LoVo (cell line): ENCODE results near the gene PRKCE.

Experiments
- DNase-seq: peaks from one replicate; pipeline ENCODE4 v3.0.0-alpha.2; 2016; ENCODE audit warnings: low spot score

PRKCE gene

GRCh38 chr2:46014911-46015654 lies 363.6 kb downstream of the PRKCE start:
- DNase-seq = no peak

DNA sequence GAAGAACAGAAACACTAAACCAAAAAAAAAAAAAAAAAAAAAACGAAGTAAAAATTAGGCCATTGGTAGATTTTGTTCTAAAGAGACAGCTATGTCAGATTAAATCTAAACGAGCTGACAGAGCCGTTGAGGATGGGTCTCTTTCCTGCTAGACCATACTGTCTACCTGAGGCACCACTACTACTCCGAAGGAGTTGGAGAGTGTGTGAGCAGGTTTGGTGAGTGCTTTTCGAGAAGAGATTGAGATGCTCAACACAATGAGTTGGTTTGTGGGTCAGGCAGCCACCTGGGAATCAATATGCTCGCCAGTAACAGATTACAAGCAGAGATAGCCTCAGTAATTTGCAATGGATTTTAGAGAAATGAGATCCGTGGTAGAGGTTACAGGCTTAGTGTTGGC lies 364.2 kb downstream of the PRKCE start:
- no peak for DNase-seq

- DNase-seq = no peak
Measured at GRCh38 chr2:46016091-46016490, 364.6 kb downstream of the PRKCE start.

DNA sequence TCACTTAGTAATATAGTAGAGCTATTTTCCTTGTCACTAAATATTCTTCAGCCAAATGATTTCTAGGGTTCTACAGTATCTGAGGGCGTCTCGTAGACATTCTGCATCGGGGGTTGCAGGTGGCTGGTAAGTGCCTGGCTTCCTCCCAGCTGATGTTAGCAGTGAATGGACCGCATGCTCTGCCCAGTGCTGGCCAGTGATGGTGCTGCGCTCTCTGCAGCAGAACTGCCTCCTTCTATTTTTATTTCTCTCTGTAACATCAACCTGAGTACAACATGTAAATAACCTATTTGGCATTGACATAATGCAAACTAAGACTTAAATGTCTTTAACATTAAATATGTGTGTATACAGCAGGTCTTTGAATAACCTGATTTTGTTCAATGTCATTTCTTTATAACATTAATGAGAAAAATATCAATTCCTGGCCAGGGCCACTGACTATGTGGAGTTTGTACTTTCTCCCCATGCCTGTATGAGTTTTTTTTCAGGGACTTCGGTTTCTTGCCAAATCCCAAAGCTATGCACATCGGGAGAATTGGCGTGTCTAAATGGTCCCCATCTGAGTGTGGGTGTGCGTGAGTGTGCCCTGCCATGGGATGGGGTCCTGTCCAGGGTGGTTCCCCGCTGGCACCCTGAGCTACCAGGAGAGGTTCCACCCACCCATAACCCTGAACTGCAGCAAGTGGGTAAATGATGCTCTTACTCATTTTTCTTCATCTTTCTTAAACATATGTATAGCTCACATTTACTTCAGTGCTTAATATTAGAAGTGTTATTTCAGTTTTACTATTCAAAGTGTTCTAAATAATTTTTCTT lies 367.5 kb downstream of the PRKCE start:
- DNase-seq = no peak

DNA sequence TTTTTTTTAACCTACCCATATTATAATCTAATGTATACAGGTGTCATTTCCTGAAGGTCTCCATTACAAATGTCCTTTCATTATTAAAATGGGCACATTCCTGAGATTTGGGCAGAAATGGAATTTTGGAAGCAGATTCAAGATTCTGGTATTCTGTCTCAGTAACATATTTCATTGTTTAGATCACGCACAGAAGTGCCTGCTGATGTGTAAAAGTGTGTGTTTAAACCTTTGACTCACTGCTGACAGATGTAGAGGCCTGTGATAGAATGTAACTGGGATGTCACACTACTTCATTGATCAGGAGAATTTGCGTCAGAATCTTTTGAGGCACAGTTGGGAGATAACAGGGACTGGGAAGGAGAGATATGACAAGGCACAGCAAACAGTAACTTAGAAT lies 368.9 kb downstream of the PRKCE start:
- DNase-seq = no peak

GRCh38 chr2:46023165-46023854 lies 371.8 kb downstream of the PRKCE start:
- no peak for DNase-seq

DNA sequence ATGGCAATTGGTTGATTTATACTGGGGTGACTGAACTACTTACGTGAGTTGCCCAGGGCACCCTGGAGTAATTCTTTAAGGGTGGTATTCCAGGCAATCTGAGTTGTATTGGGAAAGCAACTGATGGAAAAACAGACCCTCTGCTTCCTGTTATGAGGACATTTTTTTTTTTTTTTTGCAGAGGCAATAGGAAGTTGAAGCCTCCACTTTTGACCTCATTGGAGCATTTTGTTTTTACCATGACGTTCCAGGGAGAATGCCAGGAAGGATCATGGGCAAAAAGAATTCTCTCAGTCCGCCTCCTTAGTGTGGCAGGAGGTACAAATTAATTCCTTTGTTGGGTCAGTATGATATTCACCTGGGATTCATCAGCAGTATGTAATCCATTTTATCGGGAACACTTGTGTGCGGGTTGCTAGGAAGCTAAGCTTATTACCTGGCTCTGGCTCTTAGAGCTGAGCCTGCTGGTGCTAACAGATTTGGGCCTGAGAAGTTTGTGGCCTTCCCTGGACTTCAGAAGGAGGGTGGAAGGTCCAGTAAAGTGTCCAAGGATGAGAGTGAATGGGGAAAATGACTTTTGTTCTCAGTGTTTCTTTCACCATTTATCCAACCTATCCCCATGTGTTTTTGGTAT lies 372.8 kb downstream of the PRKCE start:
- no peak for DNase-seq

DNA sequence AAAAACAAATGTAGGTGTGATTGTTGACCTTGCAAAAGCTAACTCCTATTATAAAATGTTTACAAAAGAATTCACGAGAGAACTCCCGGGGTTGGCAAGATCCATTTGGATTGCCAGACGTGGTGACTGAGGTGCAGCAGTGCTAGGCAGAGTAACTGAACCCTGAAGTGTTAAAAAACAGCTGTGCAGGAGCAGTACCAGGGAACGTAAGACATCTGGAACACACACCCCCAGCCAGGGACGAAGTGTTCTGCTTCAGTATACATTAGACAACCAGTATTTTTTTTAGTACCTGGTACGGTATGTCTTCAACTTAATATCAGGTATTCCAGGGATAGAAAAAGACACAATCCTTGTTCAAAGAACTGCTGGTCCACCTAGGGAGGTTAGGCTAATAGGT lies 373.6 kb downstream of the PRKCE start:
- DNase-seq = no peak

DNA sequence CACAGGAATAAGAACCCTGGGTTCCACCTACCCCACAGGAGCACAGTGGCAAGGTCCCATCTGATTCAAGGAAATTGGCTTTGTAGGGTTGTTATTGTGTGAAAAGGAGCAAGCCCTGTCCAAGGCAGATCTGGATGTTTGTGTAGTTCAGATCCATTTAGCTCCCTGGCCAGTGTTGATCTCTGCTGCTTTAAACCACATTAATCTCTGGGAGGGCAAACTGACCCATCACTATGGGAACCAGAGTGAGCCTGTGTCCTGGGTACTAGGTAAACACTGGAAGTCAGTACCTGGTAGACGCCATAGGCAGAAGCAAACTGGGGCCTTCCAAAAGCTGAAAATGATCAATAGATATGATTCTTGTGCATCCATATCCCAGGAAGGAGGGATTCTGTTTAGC lies 374.2 kb downstream of the PRKCE start:
- no peak for DNase-seq

- DNase-seq = no peak
Measured at GRCh38 chr2:46026431-46026830, 375.0 kb downstream of the PRKCE start.

DNA sequence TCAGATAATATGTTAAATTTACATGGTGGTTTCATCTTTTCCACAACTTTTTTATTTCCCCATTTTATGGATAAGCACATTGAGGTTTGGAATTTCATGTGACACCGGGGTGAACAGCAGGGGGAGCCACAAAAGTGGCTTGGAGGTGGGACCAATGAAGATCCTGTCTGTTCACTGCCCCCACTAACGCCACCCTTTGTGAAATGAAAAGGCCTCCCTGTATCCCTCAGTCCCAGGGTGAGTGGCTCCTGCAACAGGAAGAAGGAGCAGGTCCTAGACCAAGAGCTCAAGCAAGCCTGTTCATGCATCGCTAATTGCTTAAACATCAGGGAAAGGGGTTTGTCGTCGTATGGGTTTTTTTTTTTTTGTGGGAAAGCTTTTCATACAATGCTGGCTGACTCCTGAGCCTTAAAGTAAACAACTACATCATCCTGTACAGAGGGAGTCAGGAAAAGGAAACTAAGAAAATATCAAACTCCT lies 377.9 kb downstream of the PRKCE start:
- no peak for DNase-seq

- no peak for DNase-seq
Measured at GRCh38 chr2:46030330-46030729, 378.9 kb downstream of the PRKCE start.

GRCh38 chr2:46032161-46032813 lies 380.8 kb downstream of the PRKCE start:
- DNase-seq = no peak

DNA sequence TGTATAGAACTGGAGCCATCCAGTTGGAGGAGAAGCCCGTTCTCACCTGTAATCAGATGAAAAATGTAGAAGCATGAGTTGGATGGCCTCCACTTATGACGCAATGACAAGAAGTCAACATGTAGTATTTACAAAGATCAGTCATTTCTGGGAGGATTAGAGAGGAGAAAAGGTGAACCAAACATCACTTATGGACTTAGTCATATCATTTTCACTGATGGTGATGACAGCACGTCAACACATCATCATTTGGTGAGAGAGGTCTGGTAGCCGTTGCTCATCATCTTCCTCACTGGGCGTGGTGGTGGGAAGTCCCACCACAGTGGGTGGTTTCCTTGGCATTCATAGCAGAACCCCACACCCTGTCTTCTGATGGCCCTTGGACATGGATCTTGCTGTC lies 381.5 kb downstream of the PRKCE start:
- DNase-seq = no peak

GRCh38 chr2:46034535-46034934 lies 383.1 kb downstream of the PRKCE start:
- no peak for DNase-seq

- no peak for DNase-seq
Measured at GRCh38 chr2:46036929-46037328, 385.5 kb downstream of the PRKCE start.

GRCh38 chr2:46039543-46040303 lies 388.2 kb downstream of the PRKCE start:
- no peak for DNase-seq

- no peak for DNase-seq
Measured at GRCh38 chr2:46040563-46041155, 389.2 kb downstream of the PRKCE start.

GRCh38 chr2:46041434-46041833 lies 390.0 kb downstream of the PRKCE start:
- no peak for DNase-seq

DNA sequence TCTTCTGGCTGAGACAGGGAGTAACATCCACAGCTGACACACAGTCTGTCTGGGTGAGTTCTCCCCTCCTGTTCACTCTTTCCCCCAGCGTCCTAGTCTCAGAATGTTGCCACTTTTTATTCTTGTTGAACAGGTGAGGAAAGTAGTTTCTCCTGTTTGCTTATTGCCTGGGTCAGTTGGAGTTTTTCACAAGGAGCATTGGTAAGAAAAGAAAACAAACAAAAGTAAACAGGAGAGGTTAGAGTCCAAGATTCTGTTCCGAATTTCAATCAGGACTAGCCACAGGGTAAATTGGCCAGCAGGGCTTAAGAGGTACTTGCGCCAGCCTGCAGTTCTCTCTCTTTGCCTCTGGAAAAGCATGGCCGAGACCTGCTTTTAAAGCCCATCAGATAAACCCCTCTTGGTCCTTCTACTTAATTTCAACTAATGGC lies 390.7 kb downstream of the PRKCE start:
- DNase-seq = no peak

DNA sequence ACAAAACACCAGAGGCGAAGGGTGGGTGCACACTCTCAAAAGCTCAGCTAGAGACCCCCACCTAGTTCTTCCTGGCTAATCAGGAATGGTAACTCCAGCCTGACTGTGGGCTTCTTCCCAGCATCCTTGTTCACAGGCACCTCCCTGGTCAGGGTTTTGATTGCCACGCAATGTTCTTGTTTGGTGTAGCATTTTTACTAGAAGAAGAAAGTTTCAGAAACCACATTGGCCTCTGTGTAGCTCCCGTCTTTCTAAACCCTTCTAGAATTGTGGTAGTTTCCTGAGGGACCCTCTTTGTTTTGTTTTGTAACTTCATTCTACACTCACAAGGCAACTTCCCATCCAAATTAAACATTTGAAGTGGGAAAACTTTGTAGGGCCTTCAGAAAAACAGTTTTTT lies 391.2 kb downstream of the PRKCE start:
- DNase-seq = no peak
